ENCODE data around the gene CNN3. TPM values are rescaled to one million over a fixed set of nuclear protein-coding genes. Genes with fewer than 3 reads are reported as not detected.
"Not testable (repeated sequence)": the region's sequence is repeated elsewhere in the genome, so short reads cannot be mapped to it uniquely, and the experiment has no call there.

The CNN3 gene
- total RNA-seq, 1 donor from 2014 or later = 57.0 TPM

DNA sequence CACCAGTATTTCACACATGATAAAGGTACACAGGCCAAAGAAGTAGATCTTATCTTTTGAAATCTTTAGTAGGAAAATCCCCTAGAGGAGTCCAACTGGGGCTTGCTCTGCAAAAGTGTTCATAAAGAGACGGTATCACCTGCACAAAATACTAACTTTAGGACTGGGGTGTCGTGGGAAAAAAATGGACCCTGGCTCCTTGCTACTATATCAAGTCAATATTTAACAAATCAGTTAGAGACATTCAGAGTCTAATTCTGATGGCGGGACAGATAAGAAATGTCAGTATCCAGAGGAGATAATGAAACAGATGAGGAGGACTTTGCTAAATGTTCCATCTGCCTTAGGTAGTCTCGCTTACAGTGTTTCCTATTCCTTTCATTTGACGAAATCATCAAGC lies 25.6 kb upstream of the CNN3 start:
- ATAC-seq = no peak
- intact Hi-C loops (cut with DNase I) = no loop called here
- no peak for DNase-seq (ENCODE audit: missing footprints)

DNA sequence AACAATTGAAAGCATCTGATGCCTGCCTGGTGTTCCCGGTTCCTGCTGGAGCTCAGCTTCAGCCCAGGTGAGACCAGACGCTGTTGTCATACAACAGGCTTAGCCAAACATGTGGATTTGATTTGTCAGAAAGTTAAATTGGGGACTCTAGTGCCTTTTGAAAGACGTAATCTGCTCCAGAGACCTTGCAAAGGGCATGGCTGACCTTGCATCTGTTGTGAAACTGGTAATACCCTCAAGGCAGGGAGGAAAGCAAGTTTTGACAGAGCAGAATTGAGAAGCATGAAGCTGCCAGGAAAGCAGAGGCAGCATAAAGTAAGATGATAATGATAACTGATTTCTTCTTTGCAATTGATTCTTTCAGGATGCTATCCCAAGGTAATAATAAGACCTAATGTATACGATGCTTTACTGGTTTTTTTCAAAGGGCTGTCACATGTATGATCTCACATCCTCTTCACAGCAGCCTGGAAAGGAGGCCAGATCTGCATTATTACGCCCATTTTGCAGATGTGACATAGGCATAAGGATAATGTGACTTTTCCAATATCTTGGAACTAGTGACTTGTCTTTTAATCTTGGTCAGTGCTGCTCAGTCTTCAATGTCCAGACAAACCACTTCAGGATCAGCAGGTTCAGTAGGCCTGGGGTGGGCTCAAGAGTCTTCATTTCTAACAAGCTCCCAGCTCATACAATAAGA lies 24.7 kb upstream of the CNN3 start:
- no peak for DNase-seq (ENCODE audit: missing footprints)
- ATAC-seq = no peak
- intact Hi-C loops (cut with DNase I) = no loop called here

DNA sequence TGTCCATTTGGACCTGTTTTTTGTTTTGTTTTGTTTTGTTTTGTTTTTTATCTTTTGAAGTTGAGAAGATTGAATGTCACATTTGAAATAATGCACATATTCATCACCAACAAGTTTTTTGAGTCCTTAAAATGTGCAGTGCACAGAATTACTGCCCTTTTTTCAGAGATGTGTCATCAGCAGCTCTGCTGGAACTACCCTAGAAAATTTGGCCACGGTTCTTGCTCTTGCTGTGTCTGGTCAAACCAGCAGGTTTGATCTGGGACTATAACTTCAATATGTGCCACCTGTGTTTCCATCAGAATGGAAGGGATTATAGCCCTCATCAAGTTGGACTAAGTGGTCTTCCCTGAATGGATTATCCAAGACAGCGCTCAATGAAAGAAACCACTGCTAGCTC lies 24.1 kb upstream of the CNN3 start:
- ATAC-seq = no peak
- intact Hi-C loops (cut with DNase I) = no loop called here

DNA sequence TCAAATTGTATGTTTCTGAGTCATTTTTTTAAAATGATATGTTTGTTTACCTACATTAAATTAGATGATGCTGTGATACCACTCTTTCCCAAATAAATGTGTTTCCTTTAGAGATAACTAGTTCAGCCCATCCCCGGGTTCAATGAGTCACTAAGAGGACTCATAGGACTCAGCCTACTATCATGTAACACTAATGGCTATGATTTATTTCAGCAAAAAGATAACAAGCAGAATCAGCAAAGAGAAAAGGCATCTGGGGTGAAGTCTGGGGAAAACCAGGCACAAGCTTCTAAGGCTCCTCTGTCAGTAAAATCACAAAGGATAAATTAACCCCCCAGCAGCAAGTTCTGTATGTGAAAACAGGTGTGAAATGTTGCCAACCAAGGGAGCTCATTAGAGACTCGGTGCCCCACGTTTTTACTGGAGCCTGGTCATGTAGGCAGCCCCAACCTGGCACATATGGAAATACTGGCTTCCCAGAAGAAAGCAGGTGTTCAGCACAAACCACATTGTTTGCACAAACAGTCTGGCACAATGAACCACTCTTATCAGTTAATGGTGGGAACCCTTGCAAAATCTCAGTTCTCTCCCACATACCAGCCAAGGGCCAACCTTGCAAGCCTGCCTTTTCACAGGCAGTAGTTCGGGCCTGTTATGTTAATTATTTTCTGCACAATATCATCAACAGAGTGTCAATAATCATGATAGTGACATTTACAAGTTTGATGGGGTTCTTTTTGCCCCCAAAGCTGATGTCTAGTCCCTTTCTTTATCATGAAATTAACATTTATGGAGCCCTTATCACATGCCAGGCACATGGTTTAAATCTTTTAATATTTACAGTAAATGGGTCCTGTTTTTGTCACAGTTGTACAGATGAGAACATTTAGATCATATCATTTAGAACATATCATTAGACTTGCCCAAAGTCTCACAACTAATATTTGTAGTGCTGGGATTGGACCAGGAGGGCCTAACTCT lies 23.1 kb upstream of the CNN3 start:
- intact Hi-C loops (cut with DNase I) = no loop called here
- ATAC-seq (no peak), DNase-seq (ENCODE audit: missing footprints) (no peak)

More for the DNA sequence above, 24.1 kb upstream of the CNN3 start:
- no peak for DNase-seq (ENCODE audit: missing footprints)

DNA sequence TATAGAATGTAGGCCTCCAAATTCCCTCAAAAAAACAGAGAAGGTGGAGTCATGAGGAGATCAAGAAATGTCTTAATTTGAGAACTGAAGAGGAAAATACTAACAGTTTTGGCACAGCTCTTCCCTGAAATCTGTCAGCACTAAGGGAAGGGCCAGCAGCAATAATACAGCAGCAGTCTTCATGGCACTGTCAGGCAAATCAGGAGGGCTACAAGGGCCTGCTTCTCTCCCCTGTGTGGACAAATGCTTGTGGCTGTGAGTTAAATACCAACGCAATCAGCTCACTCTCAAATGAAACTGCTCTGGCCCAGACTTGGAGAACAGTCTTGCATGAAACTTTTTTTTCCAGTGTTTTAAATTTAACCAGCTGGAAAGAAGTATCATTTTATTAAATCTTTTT lies 20.5 kb upstream of the CNN3 start:
- intact Hi-C loops (cut with DNase I) = no loop called here
- no peak for DNase-seq (ENCODE audit: missing footprints)
- peak; percentile 86 for ATAC-seq

DNA sequence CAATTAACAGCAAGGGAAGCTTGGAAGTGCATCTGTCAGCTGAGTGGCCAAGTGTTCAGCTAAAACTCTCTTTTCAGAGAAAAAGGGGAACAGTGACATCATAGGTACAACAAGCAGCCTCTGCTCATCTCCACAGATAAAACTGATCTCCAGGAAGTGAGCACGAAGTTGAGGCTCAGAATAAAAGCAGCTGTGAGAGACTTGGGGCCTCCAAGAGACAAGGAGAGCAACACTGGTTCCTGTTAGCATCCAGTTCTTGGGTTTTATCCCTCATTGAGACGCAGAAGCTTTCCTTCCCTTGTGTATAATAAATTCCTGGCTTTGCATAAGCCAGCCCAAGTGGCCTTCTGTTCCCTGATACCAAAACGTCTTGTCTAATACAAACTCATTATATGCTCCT lies 20.0 kb upstream of the CNN3 start:
- intact Hi-C loops (cut with DNase I) = no loop called here
- peak; percentile 30 for ATAC-seq
- DNase-seq (ENCODE audit: missing footprints) = no peak

DNA sequence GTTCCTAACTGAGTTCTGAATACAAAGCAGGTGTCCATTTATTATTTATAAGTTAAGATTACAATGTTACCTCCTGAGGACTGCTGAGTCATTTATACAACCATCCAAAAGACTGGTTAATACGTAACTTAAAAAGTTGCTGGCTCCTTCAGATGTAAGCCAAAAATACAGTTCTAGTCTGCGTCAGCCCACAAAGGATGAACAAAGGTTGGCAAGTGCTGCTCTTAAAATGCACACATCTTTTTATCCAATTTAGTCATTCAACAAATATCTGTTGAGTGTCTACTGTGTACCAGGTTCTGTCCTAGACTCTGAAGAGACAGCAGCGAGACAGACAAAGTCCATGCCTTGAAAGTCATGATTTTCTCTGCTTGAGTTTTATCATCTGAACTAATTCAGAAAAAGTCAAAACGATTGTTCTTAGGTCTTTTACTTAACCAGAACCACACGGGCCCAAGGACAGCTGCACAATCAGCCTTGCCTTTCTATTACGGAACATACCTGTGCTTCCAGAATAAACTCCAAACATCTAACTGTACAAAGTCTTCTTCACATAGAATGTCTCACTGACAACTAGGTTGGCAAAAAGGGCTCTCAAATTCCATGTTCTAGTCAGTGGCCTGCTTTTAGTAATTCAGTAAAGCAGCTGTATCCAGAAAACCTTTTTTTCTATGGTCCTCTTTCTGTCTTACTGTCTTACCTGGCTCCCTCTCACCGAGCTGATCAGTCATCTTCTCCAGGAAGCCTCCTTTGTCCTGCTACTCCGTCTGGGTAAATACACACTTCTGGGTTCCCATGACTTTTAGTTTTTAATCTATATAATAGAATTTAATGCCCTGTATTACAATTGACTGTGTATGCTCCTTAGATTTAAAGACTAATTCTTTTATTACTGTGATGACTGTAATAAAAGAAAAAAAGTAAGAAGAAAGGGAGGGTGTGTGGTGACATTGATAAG lies 15.5 kb upstream of the CNN3 start:
- intact Hi-C loops (cut with DNase I) = no loop called here
- no peak for ATAC-seq
- no peak for DNase-seq (ENCODE audit: missing footprints)

DNA sequence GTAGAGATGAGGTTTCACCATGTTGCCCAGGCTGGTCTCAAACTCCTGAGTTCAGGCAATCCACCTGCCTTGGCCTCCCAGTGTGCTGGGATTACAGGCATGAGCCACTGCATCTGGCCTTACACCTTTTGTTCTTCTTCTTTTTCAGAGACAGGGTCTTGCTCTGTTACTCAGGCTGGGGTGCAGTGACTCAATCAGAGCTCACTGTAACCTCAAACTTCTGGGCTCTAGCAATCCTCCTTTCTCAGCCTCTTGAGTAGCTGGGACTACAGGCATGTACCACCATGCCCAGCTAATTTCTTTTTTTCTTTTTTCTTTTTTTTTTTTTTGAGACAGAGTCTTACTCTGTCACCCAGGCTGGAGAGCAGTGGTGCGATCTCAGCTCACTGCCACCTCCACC lies 14.6 kb upstream of the CNN3 start:
- ATAC-seq; DNase-seq (ENCODE audit: missing footprints); intact Hi-C loops (cut with DNase I): not testable (repeated sequence)

DNA sequence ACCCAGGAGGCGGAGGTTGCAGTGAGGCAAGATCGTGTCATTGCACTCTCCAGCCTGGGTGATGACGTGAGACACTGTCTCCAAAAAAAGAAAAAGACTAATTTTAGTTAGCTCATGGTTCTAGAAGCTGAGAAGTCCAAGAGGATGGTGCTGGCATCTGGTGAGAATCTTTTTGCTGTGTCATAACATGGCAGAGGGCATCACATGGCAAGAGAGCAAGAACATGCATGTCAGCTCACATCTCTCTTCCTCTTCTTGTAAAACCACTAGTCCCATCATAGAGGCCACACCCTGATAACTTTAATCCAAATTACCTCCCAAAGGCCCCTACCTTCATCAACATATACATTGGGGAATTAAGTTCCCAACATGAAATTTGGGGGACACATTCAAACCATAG lies 13.8 kb upstream of the CNN3 start:
- ATAC-seq (no peak), DNase-seq (ENCODE audit: missing footprints) (no peak)
- intact Hi-C loops (cut with DNase I) = no loop called here

DNA sequence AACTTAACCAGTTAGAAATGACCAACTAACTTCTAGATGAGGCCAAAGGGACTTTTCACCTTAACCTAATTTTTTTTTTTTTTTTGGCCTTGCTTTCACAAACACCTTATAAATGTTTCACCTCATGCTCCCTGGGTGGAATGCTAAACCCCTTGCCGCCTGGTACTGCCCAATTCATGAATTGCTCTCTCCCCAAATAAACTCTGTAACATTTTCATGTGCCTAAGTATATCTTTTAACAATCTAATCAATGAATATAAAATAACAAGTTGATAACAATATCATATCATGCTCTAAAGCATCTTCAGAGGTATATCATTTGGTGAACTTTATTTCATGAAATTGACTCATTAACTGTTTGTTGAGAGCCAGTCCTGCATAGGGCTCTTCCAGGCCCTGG lies 10.9 kb upstream of the CNN3 start:
- ATAC-seq (no peak), DNase-seq (ENCODE audit: missing footprints) (no peak)
- intact Hi-C loops (cut with DNase I) = no loop called here

DNA sequence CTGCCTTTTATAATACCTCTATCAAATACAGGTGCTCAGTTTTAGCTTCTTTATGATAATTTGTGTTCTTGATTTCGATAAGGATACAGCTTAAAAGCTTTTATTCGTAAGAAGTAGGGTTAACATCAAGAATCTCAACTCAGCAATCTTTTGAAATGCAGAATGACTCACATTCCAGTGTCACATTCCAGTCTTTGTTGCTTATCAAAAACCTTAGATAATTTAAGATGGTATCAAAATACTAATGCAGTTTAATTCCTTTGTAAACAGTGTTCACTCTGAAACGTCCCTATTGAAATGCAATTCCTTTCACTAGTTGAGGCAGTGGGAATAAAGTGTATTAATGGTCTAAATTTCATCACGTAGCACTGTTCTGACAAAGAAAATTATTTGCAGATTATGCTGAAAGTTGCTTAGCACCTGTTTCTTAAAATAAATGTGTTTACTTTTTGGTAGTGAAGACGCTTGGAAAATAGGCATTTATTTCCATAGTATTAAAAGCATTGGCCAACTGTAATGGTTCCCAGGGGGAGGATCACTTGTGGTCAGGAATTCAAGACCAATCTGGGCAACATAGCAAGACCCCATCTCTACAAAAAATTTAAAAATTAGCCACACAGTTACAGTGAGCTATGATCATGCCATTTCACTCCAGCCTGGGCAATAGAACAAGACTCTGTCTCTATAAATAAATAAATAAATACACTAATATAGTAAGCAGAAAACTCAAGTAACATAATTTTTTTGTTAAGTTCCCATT lies 10.1 kb upstream of the CNN3 start:
- DNase-seq (ENCODE audit: missing footprints) (no peak), ATAC-seq (no peak)
- intact Hi-C loops (cut with DNase I) = no loop called here

DNA sequence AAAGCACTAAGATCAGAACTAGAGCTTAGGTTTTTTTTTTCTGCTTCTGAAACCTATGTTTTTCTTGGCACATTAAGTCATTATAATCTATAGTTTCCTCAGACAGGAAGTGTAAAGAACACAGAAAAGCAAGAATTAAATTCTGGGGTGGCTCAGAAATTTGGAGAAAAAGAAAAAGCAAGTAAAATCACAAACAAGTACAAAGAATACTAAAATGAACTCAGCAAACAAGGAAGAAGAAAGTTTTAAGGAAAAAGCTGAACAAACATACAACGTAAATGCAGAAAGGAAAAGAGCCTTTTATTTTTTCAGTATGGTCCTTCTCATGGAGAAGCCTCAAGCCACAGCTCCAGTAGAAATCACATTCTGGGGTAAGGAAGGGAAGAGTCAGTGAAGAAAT lies 8.6 kb upstream of the CNN3 start:
- no peak for ATAC-seq
- intact Hi-C loops (cut with DNase I) = no loop called here
- no peak for DNase-seq (ENCODE audit: missing footprints)

DNA sequence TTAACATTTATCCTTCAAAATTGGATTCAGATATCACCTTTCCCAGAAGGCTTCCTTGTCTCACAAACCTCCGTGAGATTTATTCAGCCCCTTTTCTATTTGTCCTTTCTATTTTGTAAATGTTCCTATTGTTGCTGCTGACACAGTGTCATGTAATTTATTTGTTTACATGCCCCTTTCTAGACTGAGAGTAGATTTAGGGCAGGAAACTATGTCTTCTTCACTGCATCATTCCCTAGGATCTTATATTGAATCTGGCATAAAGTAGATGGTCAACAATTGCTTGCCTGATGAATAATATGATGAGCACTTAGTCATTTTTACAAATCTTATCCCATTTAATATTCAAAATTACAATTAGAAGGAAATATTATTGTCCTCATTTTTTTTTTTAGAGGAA lies 8.1 kb upstream of the CNN3 start:
- intact Hi-C loops (cut with DNase I) = no loop called here
- no peak for ATAC-seq

DNA sequence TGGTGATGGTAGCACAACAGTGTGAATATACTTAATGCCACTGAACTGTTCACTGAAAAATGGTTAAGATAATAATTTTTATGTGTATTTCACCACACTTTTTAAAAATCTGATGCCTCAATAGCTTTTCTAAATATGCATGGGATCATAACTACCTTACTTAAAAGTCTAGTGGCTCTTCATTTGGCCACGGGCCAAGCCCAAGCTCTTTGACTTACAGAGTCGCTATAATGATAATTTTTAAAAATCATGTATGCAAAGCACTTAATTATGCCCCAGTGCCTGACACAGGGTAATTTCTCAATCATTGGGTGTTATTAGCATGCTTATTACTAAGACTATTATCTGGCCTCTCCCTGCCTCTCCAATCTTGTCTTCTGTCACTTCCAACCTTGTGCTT lies 7.6 kb upstream of the CNN3 start:
- ATAC-seq (no peak), DNase-seq (ENCODE audit: missing footprints) (no peak)
- intact Hi-C loops (cut with DNase I) = no loop called here

More for the DNA sequence above, 8.1 kb upstream of the CNN3 start:
- no peak for DNase-seq (ENCODE audit: missing footprints)

DNA sequence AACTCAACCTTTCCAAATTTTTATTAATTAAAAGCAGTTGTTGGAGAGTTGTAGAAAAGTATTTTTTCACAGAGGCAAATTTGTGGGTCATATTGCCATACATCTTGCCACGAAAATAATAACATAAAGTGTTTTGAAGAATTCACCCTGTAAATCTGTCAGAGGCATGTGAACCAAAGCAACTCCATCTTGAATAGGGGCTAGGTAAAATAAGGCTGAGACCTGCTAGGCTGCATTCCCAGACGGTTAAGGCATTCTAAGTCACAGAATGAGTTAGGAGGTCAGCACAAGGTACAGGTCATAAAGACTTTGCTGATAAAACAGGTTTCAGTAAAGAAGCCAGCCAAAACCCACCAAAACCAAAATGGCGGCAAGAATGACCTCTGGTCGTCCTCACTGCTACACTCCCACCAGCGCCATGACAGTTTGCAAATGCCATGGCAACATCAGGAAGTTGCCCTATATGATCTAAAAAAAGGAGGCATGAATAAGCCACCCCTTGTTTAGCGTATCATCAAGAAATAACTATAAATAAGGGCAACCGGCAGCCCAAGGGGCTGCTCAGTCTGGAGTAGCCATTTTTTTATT lies 4.4 kb upstream of the CNN3 start:
- ATAC-seq = no peak
- intact Hi-C loops (cut with DNase I) = no loop called here
- DNase-seq (ENCODE audit: missing footprints) = no peak

DNA sequence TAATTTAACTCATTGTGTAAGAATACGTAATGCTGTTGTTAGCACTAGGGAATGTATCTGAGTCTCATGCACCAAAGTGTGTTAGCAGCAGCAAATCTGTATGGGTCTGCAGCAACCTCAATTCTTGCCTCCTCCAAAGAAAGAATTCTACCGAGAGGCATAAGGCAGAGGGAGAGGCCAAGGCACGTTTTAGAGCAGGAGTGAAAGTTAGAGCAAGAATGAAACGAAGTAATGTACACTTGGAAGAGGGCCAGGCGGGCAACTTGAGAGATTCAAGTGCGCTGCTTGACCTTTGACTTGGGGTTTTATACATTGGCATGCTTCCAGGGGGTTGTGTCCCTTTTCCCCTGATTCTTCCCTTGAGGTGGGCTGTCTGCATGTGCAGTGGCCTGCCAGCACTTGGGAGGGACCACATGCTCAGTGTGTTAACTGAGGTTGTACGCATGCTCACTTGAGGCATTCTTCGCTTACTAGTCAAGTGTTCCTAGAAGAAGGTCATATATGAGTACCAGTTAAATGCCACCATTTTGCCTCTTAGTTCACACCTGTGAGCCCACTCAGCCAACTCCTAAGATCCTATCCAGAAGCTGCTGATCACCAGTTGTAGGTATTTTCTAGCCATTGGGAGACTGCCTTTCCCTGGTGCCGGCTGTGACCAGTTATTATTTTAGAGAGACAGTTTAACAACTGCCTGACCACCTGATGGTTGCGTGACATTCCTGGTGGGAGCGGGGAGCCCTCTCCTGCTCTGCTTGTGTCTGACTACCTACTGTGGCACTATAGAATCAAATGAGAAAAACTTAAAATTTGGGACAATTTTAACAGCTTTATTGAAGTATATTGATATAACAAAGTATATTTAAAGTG lies 2.7 kb upstream of the CNN3 start:
- intact Hi-C loops (cut with DNase I) = loop anchor here (5.0 kb wide), 2 partner anchors 33 to 93 kb away; no protein-coding TSS in a partner anchor
- DNase-seq (ENCODE audit: missing footprints) (peak; percentile 62), ATAC-seq (no peak)

Data from Right ventricle myocardium inferior (tissue), 1 donor.